Gastroesophageal sphincter (tissue), 3 donors: ENCODE results near the gene PPFIA4.

Source experiments
- EP300 ChIP-seq: sonication (generic); formaldehyde crosslinking; IDR thresholded peaks from one replicate; pipeline ENCODE4 v1.6.1; 2017; ENCODE audit warnings: antibody characterized with exemption, mild to moderate bottlenecking
- POLR2A ChIP-seq, 2 donors: fragments of 450-650 bp; IDR thresholded peaks; one replicate each; pipeline ENCODE4 v1.6.1; 2017; ENCODE audit warnings: antibody characterized with exemption in 2 of 2, mild to moderate bottlenecking in 2 of 2, moderate library complexity in 1 of 2
- POLR2AphosphoS5 ChIP-seq: sonication (generic); formaldehyde crosslinking; IDR thresholded peaks from one replicate; pipeline ENCODE4 v1.6.1; 2017; ENCODE audit warnings: antibody characterized with exemption
- TF ChIP-seq, protein P1 (sequence below), 4 experiments: fragments of 200-600 bp in 2 of 4; fragments of 450-650 bp in 2 of 4; sonication (generic) in 1 of 4; IDR thresholded peaks; one replicate each; pipeline ENCODE4 v1.5.1; 2017 to 2019; ENCODE audit warnings: antibody characterized with exemption in 4 of 4, mild to moderate bottlenecking in 2 of 4, moderate library complexity in 2 of 4

DNA sequence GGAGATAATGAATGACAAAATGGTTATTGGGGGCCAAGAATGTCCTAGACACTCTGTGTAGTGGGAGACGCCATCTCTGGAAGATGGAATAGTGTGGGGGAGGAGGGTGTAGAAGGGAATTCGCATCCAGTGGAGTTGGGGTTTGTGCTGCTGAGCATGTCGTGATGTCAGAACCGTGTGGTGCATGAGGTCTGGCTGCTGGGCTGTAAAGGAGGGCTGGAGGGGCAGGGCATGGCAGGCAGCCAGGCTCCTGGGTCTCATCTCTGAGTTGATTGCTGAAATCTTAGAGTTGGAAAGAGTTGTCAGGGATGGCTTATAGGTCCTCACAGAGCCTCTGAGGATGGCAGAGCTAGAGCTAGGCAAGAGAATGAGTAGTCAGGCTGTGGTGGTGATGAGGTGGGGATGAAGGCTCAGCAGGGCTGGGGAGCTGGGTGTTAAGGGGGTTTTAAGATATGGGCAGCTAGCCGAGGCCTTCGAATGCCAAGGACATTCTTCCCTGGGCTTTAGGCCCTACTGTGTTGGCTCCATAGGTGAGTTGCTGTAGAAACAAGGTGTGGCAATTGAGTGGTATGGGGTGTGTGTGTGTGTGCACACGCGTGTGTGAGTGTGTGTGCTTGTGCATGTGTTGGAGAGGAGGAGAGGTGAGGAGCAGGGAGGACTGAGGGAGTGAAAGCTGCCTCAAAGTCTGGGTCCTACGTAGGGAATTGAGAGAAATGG, 1.9 kb downstream of the PPFIA4 start:
- TF ChIP-seq, protein P1, sequence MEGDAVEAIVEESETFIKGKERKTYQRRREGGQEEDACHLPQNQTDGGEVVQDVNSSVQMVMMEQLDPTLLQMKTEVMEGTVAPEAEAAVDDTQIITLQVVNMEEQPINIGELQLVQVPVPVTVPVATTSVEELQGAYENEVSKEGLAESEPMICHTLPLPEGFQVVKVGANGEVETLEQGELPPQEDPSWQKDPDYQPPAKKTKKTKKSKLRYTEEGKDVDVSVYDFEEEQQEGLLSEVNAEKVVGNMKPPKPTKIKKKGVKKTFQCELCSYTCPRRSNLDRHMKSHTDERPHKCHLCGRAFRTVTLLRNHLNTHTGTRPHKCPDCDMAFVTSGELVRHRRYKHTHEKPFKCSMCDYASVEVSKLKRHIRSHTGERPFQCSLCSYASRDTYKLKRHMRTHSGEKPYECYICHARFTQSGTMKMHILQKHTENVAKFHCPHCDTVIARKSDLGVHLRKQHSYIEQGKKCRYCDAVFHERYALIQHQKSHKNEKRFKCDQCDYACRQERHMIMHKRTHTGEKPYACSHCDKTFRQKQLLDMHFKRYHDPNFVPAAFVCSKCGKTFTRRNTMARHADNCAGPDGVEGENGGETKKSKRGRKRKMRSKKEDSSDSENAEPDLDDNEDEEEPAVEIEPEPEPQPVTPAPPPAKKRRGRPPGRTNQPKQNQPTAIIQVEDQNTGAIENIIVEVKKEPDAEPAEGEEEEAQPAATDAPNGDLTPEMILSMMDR (IDR thresholded peaks at IDR 0.05): no peak
- no peak for TF ChIP-seq EP300
- TF ChIP-seq POLR2A (IDR thresholded peaks at IDR 0.05): no peak
- TF ChIP-seq POLR2AphosphoS5: no peak
